Loucy (cell line): ENCODE results near the gene IFITM5.

Source experiments
- H2AFZ ChIP-seq: fragments of 200-600 bp; sonication (generic); 2 replicates; pipeline ENCODE4 v1.6.0; 2016; ENCODE audit warnings: antibody characterized with exemption, mild to moderate bottlenecking, low read length, moderate library complexity
- H3F3A ChIP-seq: fragments of 200-600 bp; 2 replicates; pipeline ENCODE4 v1.6.0; 2016; ENCODE audit warnings: antibody characterized with exemption, low read depth, mild to moderate bottlenecking
- H3K27me3 ChIP-seq: fragments of 200-600 bp; sonication (generic); 2 replicates; pipeline ENCODE4 v1.6.1; 2014; ENCODE audit warnings: low read length, mild to moderate bottlenecking; ENCODE audit not compliant: insufficient read depth, poor library complexity, severe bottlenecking
- H3K36me3 ChIP-seq: fragments of 200-600 bp; sonication (generic); 2 replicates; pipeline ENCODE4 v1.6.1; 2016; ENCODE audit warnings: low read length; ENCODE audit not compliant: insufficient read depth
- H3K4me1 ChIP-seq: fragments of 200-600 bp; sonication (generic); 2 replicates; pipeline ENCODE4 v1.5.1; 2014; ENCODE audit warnings: low read length, mild to moderate bottlenecking; ENCODE audit not compliant: insufficient read depth, poor library complexity, severe bottlenecking
- H3K4me2 ChIP-seq: fragments of 200-600 bp; sonication (generic); 2 replicates; pipeline ENCODE4 v1.6.0; 2014; ENCODE audit warnings: antibody characterized with exemption, low read length, low read depth, mild to moderate bottlenecking; ENCODE audit not compliant: poor library complexity, severe bottlenecking
- H3K4me3 ChIP-seq: fragments of 200-600 bp; sonication (generic); 2 replicates; pipeline ENCODE4 v1.5.1; 2014; ENCODE audit warnings: low read length, mild to moderate bottlenecking, mixed read lengths; ENCODE audit not compliant: poor library complexity, severe bottlenecking
- H3K79me2 ChIP-seq: fragments of 200-600 bp; sonication (generic); 2 replicates; pipeline ENCODE4 v1.6.1; 2014; ENCODE audit warnings: low read length; ENCODE audit not compliant: insufficient read depth
- H3K9ac ChIP-seq: fragments of 200-600 bp; sonication (generic); 2 replicates; pipeline ENCODE4 v1.6.0; 2014; ENCODE audit warnings: mild to moderate bottlenecking, low read depth, low read length, moderate library complexity; ENCODE audit not compliant: poor library complexity, severe bottlenecking
- H3K9me2 ChIP-seq: fragments of 200-600 bp; sonication (generic); replicated peaks from 2 replicates; pipeline ENCODE4 v1.6.1; 2016; ENCODE audit warnings: low read depth, low read length, mixed read lengths
- H3K9me3 ChIP-seq: fragments of 200-600 bp; sonication (generic); 2 replicates; pipeline ENCODE4 v1.6.1; 2014; ENCODE audit warnings: mild to moderate bottlenecking, antibody characterized with exemption, low read length, low read depth; ENCODE audit not compliant: insufficient read depth
- H4K20me1 ChIP-seq: fragments of 200-600 bp; sonication (generic); 2 replicates; pipeline ENCODE4 v1.6.0; 2014; ENCODE audit warnings: antibody characterized with exemption, low read length, mild to moderate bottlenecking; ENCODE audit not compliant: insufficient read depth, poor library complexity, severe bottlenecking
- CTCF ChIP-seq: fragments of 200-600 bp; sonication (generic); conservative IDR thresholded peaks from 2 replicates; pipeline ENCODE4 v1.5.1; 2014; ENCODE audit warnings: mild to moderate bottlenecking, antibody characterized with exemption, low read length
- EZH2phosphoT487 ChIP-seq: fragments of 200-600 bp; IDR thresholded peaks from 2 replicates; pipeline ENCODE4 v1.6.1; 2018; ENCODE audit warnings: antibody characterized with exemption, mild to moderate bottlenecking, moderate library complexity, borderline replicate concordance

The IFITM5 gene

GRCh38 chr11:304915-305843 is 5.9 kb upstream of the IFITM5 start:
- H4K20me1 ChIP-seq, result peaks cover 4% of the 10 kb centered on the region
- no peaks in the 10 kb centered on the region for H3K27me3 ChIP-seq
- no peaks in the 10 kb centered on the region for H3K36me3 ChIP-seq
- H3K9me3 ChIP-seq, result no peaks in the 10 kb centered on the region
- no peak overlapping the region for H3K4me3 ChIP-seq
- H3K9me2 ChIP-seq, result no peaks in the 10 kb centered on the region
- no peak overlapping the region for H2AFZ ChIP-seq
- peaks cover 4% of the 10 kb centered on the region; the same call in 1 of the 2 replicates for H3F3A ChIP-seq
- H3K4me1 ChIP-seq, result peaks cover 30% of the 10 kb centered on the region
- peak overlapping the region; percentile 26 for H3K4me2 ChIP-seq
- peaks cover 45% of the 10 kb centered on the region for H3K79me2 ChIP-seq
- H3K9ac ChIP-seq, result peak overlapping the region; percentile 98
- no peak for TF ChIP-seq EZH2phosphoT487
- TF ChIP-seq CTCF, result peak; percentile 72

GRCh38 chr11:304061-304506 is 4.8 kb upstream of the IFITM5 start:
- no peak overlapping the region for H3K9ac ChIP-seq
- no peak overlapping the region for H3K4me3 ChIP-seq
- peaks cover 34% of the 10 kb centered on the region for H3K79me2 ChIP-seq
- H3K9me2 ChIP-seq, result no peaks in the 10 kb centered on the region
- H3K36me3 ChIP-seq, result no peaks in the 10 kb centered on the region
- H3K4me1 ChIP-seq, result peaks cover 27% of the 10 kb centered on the region
- H3K4me2 ChIP-seq, result no peak overlapping the region
- no peaks in the 10 kb centered on the region for H3K9me3 ChIP-seq
- peaks cover 4% of the 10 kb centered on the region; the same call in 1 of the 2 replicates for H3F3A ChIP-seq
- H4K20me1 ChIP-seq, result peaks cover 2% of the 10 kb centered on the region
- H3K27me3 ChIP-seq, result no peaks in the 10 kb centered on the region
- no peak overlapping the region for H2AFZ ChIP-seq
- TF ChIP-seq CTCF (no peak), EZH2phosphoT487 (no peak)

- H2AFZ ChIP-seq, result no peak overlapping the region
- peaks cover 27% of the 10 kb centered on the region; the same call in 1 of the 2 replicates for H3K79me2 ChIP-seq
- no peaks in the 10 kb centered on the region for H3K9me3 ChIP-seq
- no peak overlapping the region for H3K4me3 ChIP-seq
- H3K36me3 ChIP-seq, result no peaks in the 10 kb centered on the region
- H3K4me2 ChIP-seq, result no peak overlapping the region
- no peak overlapping the region for H3K9ac ChIP-seq
- no peaks in the 10 kb centered on the region for H3K27me3 ChIP-seq
- peaks cover 4% of the 10 kb centered on the region; the same call in 1 of the 2 replicates for H3F3A ChIP-seq
- no peaks in the 10 kb centered on the region for H4K20me1 ChIP-seq
- H3K9me2 ChIP-seq, result no peaks in the 10 kb centered on the region
- TF ChIP-seq CTCF, result no peak
- TF ChIP-seq EZH2phosphoT487, result no peak
- peaks cover 32% of the 10 kb centered on the region for H3K4me1 ChIP-seq
These were observed 4.0 kb upstream of the IFITM5 start for GRCh38 chr11:303363-303762.
